PC-9 (cell line): ENCODE results near the gene TMEM45A. TPM values are rescaled to one million over a fixed set of nuclear protein-coding genes. Genes with fewer than 3 reads are reported as not detected.

ENCODE experiments used
- BruUV-seq: library from RNA; stranded (reverse); fragments of 400-500 nt; replicated peaks from 2 replicates; lab custom pipeline; 2021; lab: Mats Ljungman, UMichigan
- CTCF ChIA-PET: fragments of 300-600 bp; sonication (Branson Sonifier 250); formaldehyde crosslinking; loops from one replicate; lab custom pipeline; 2022; ENCODE audit warnings: antibody characterized with exemption; lab: Charles Lee
- POLR2A ChIA-PET: fragments of 300-600 bp; sonication (Branson Sonifier 250); formaldehyde crosslinking; loops from one replicate; lab custom pipeline; 2022; ENCODE audit warnings: antibody characterized with exemption; ENCODE audit not compliant: unreplicated experiment; lab: Charles Lee
- DNase-seq, 2 experiments: peaks; one replicate each; pipeline versions ENCODE4 v3.0.0 to v3.0.0-alpha.2; 2015 to 2022; ENCODE audit warnings: mixed read lengths in 1 of 2
- H2AFZ ChIP-seq: fragments of 200-600 bp; sonication (generic); 2 replicates; pipeline ENCODE4 v1.8.1; 2017; ENCODE audit warnings: antibody characterized with exemption
- H3F3A ChIP-seq: fragments of 200-600 bp; sonication (generic); 2 replicates; pipeline ENCODE4 v1.8.1; 2017; ENCODE audit warnings: antibody characterized with exemption, mild to moderate bottlenecking, low read depth; ENCODE audit not compliant: insufficient read depth
- H3K27ac ChIP-seq: fragments of 200-600 bp; sonication (generic); 2 replicates; pipeline ENCODE4 v1.6.1; 2016; ENCODE audit warnings: mixed run types
- H3K27me3 ChIP-seq: fragments of 200-600 bp; sonication (generic); 2 replicates; pipeline ENCODE4 v1.6.1; 2016; ENCODE audit warnings: low read depth, mixed run types; ENCODE audit not compliant: insufficient read depth
- H3K36me3 ChIP-seq: fragments of 200-600 bp; sonication (generic); 2 replicates; pipeline ENCODE4 v1.6.1; 2016; ENCODE audit warnings: low read depth, mixed run types
- H3K4me1 ChIP-seq: fragments of 200-600 bp; sonication (generic); replicated peaks from 2 replicates; pipeline ENCODE4 v1.6.1; 2016; ENCODE audit warnings: mixed run types; ENCODE audit not compliant: insufficient read depth
- H3K4me2 ChIP-seq: fragments of 200-600 bp; sonication (generic); 2 replicates; pipeline ENCODE4 v1.6.1; 2017; ENCODE audit warnings: mixed run types
- H3K4me3 ChIP-seq: fragments of 200-600 bp; sonication (generic); 2 replicates; pipeline ENCODE4 v1.6.1; 2016; ENCODE audit warnings: mixed run types
- H3K79me2 ChIP-seq: fragments of 200-600 bp; sonication (generic); 2 replicates; pipeline ENCODE4 v1.6.1; 2017; ENCODE audit warnings: low read depth, mixed run types
- H3K9me2 ChIP-seq: fragments of 200-600 bp; sonication (generic); 2 replicates; pipeline ENCODE4 v1.8.1; 2017; ENCODE audit warnings: mild to moderate bottlenecking; ENCODE audit not compliant: insufficient read depth
- H3K9me3 ChIP-seq: fragments of 200-600 bp; sonication (generic); 2 replicates; pipeline ENCODE4 v1.8.1; 2016; ENCODE audit warnings: low read depth; ENCODE audit not compliant: insufficient read depth
- H4K20me1 ChIP-seq: fragments of 200-600 bp; sonication (generic); 2 replicates; pipeline ENCODE4 v1.8.1; 2017; ENCODE audit not compliant: insufficient read depth
- CTCF ChIP-seq: fragments of 200-600 bp; sonication (generic); conservative IDR thresholded peaks from 2 replicates; pipeline ENCODE4 v1.6.1; 2017; ENCODE audit warnings: mixed run types, antibody characterized with exemption, mild to moderate bottlenecking, moderate library complexity
- EZH2 ChIP-seq: fragments of 200-600 bp; sonication (generic); IDR thresholded peaks from 2 replicates; pipeline ENCODE4 v1.8.0; 2017; ENCODE audit warnings: antibody characterized with exemption, low read depth
- intact Hi-C: fragments of 100-400 bp; cut with micrococcal nuclease; formaldehyde crosslinking; loops from one replicate; pipeline ENCODE4 v1.10.0; 2022; ENCODE audit not compliant: unreplicated experiment
- total RNA-seq: library from RNA; stranded (reverse); gene quantifications from 2 replicates; pipeline ENCODE4 v1.2.3, GENCODE V29; 2021

TMEM45A gene
- total RNA-seq, 1 experiment from 2014 or later, result 31.1 TPM

GRCh38 chr3:100563228-100563627 lies 70.8 kb downstream of the TMEM45A start:
- no peaks in the 10 kb centered on the region for H3K36me3 ChIP-seq
- TF ChIP-seq EZH2, result no peak
- TF ChIP-seq CTCF, result no peak
- H3F3A ChIP-seq, result no peaks in the 10 kb centered on the region
- H3K27me3 ChIP-seq, result no peaks in the 10 kb centered on the region
- no peaks in the 10 kb centered on the region for H3K4me1 ChIP-seq
- POLR2A ChIA-PET, result no interaction called here
- no peaks in the 10 kb centered on the region for H3K79me2 ChIP-seq
- no peak for DNase-seq
- H3K4me2 ChIP-seq, result no peak overlapping the region
- CTCF ChIA-PET, result no interaction called here
- no peaks in the 10 kb centered on the region for H4K20me1 ChIP-seq
- H3K9me2 ChIP-seq, result 0 out of 2 replicates have a peak, but pooled peaks cover 4% of the 10 kb centered on the region
- intact Hi-C loops, result no loop called here
- H3K27ac ChIP-seq, result no peak overlapping the region
- no TSS peak for BruUV-seq
- H3K9me3 ChIP-seq, result no peaks in the 10 kb centered on the region
- no peak overlapping the region for H3K4me3 ChIP-seq
- H2AFZ ChIP-seq, result no peak overlapping the region

GRCh38 chr3:100563652-100564211 lies 71.3 kb downstream of the TMEM45A start:
- CTCF ChIA-PET, result no interaction called here
- BruUV-seq, result no TSS peak

GRCh38 chr3:100570811-100571210 lies 78.4 kb downstream of the TMEM45A start:
- TF ChIP-seq EZH2 (no peak), CTCF (no peak)
- intact Hi-C loops, result no loop called here
- no peaks in the 10 kb centered on the region for H3K9me3 ChIP-seq
- H2AFZ ChIP-seq, result no peak overlapping the region
- no peak for DNase-seq
- H3K9me2 ChIP-seq, result 0 out of 2 replicates have a peak, but pooled peaks cover 4% of the 10 kb centered on the region
- no TSS peak for BruUV-seq
- H3K36me3 ChIP-seq, result no peaks in the 10 kb centered on the region
- H3K4me2 ChIP-seq, result no peak overlapping the region
- H4K20me1 ChIP-seq, result no peaks in the 10 kb centered on the region
- H3K79me2 ChIP-seq, result no peaks in the 10 kb centered on the region
- H3K4me3 ChIP-seq, result no peak overlapping the region
- POLR2A ChIA-PET, result no interaction called here
- H3K4me1 ChIP-seq, result no peaks in the 10 kb centered on the region
- no peak overlapping the region for H3K27ac ChIP-seq
- no peaks in the 10 kb centered on the region for H3F3A ChIP-seq
- no peaks in the 10 kb centered on the region for H3K27me3 ChIP-seq
- CTCF ChIA-PET, result no interaction called here

More at GRCh38 chr3:100563652-100564211, 71.3 kb downstream of the TMEM45A start:
- POLR2A ChIA-PET, result interaction anchor here (0.6 kb wide), 1 partner anchor 39 kb away, joined by 8 read pairs; no protein-coding TSS in a partner anchor
- Histone ChIP-seq H3K4me1 (no peaks in the 10 kb centered on the region), H3K36me3 (no peaks in the 10 kb centered on the region), H3K9me2 (0 out of 2 replicates have a peak, but pooled peaks cover 4% of the 10 kb centered on the region), H3K9me3 (no peaks in the 10 kb centered on the region), H3F3A (no peaks in the 10 kb centered on the region), H3K4me3 (no peak overlapping the region), H4K20me1 (no peaks in the 10 kb centered on the region), H3K79me2 (no peaks in the 10 kb centered on the region), H2AFZ (no peak overlapping the region), H3K27ac (no peak overlapping the region), H3K27me3 (no peaks in the 10 kb centered on the region), H3K4me2 (no peak overlapping the region)
- no peak for DNase-seq
- TF ChIP-seq CTCF (no peak), EZH2 (no peak)
- intact Hi-C loops, result no loop called here
